Nephron progenitor cell (in vitro differentiated cells): ENCODE measurements around the gene DOK7.
A peak's percentile ranks its signal among the peaks of the same experiment; 100 is the strongest.

Source experiments
- DNase-seq: peaks from one replicate; pipeline ENCODE4 v3.0.0; 2021
- H3K27ac Mint-ChIP-seq: 2 replicates; pipeline ENCODE4 v1.8.0; 2021; ENCODE audit warnings: mild to moderate bottlenecking, moderate library complexity, mixed read lengths
- H3K27me3 Mint-ChIP-seq: 2 replicates; pipeline ENCODE4 v1.8.0; 2021; ENCODE audit warnings: mild to moderate bottlenecking, low read depth, mixed read lengths; ENCODE audit not compliant: poor library complexity
- H3K36me3 Mint-ChIP-seq: 2 replicates; pipeline ENCODE4 v1.8.0; 2021; ENCODE audit warnings: low read depth, mixed read lengths
- H3K4me1 Mint-ChIP-seq: 2 replicates; pipeline ENCODE4 v1.8.0; 2021; ENCODE audit warnings: mixed read lengths
- H3K4me3 Mint-ChIP-seq: 2 replicates; pipeline ENCODE4 v1.8.0; 2021; ENCODE audit warnings: mild to moderate bottlenecking, moderate library complexity, mixed read lengths
- H3K9me3 Mint-ChIP-seq: 2 replicates; pipeline ENCODE4 v1.8.0; 2021; ENCODE audit warnings: mild to moderate bottlenecking, moderate library complexity, mixed read lengths
- TF ChIP-seq, protein P1 (sequence below): fragments of 200-600 bp; sonication (generic); IDR thresholded peaks from 2 replicates; pipeline ENCODE4 v1.5.0; 2021; ENCODE audit warnings: antibody characterized with exemption

DOK7 gene

DNA sequence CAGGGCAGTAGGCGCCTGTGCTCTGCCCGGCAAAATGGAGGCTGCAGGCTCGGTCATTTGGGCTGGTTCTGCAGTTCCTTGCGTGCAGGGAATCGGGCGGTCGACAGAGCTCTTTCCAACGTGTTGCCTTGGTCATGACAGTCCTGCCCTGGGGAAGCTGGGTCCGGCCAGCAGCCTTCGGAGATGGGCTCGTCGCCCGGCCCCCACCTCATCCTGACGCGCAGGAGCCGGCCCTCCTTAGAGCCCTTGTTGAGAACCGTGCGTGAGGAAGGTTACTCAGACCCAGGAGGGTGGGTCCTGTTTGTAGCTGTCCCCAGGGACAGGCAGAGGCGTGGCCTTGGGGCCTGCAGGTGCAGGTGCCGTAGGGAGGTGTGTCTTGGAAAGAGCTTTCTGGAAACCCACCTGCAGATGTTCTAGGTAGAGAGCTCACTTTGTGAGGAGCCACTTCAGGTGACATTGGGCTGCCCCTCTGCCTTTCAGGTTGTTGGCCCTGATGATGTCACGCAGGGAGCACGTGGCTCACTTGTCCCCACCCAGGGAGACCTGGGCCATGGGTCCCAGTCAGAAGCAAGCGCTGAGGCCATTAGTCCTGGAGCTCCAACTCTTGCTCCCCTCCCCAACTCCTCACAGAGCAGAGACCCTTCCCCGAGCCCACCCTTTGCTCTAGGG, 36.5 kb upstream of the DOK7 start:
- peaks cover 21% of the 10 kb centered on the region for H3K36me3 Mint-ChIP-seq

DNA sequence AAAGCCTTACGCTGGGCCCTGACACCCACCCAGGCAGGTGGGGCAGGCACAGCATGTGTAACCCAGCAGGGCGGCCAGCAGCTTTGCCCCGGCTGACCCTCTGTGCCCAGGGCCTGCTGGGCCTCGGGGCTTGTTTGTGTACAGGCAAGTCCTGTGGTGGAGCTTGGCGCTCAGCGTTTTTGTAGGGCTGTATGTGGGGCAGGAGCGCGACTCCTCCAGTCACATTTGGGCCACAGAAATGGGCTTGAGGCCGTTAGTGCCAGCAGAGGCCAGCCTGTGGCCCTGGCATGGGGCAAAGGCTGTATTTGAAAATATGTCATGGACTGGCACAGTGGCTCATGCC, 36.0 kb upstream of the DOK7 start:
- Mint-ChIP-seq H3K4me3 (no peak overlapping the region), H3K27me3 (no peaks in the 10 kb centered on the region), H3K4me1 (peaks cover 6% of the 10 kb centered on the region), H3K27ac (no peak overlapping the region), H3K9me3 (no peaks in the 10 kb centered on the region), H3K36me3 (peaks cover 21% of the 10 kb centered on the region)
- no peak for DNase-seq
- TF ChIP-seq, protein P1, sequence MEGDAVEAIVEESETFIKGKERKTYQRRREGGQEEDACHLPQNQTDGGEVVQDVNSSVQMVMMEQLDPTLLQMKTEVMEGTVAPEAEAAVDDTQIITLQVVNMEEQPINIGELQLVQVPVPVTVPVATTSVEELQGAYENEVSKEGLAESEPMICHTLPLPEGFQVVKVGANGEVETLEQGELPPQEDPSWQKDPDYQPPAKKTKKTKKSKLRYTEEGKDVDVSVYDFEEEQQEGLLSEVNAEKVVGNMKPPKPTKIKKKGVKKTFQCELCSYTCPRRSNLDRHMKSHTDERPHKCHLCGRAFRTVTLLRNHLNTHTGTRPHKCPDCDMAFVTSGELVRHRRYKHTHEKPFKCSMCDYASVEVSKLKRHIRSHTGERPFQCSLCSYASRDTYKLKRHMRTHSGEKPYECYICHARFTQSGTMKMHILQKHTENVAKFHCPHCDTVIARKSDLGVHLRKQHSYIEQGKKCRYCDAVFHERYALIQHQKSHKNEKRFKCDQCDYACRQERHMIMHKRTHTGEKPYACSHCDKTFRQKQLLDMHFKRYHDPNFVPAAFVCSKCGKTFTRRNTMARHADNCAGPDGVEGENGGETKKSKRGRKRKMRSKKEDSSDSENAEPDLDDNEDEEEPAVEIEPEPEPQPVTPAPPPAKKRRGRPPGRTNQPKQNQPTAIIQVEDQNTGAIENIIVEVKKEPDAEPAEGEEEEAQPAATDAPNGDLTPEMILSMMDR, result no peak

More for the DNA sequence above, 36.5 kb upstream of the DOK7 start:
- Mint-ChIP-seq H3K4me1 (peaks cover 9% of the 10 kb centered on the region), H3K27me3 (no peaks in the 10 kb centered on the region), H3K9me3 (no peaks in the 10 kb centered on the region), H3K4me3 (no peak overlapping the region), H3K27ac (no peak overlapping the region)
- DNase-seq, result no peak
- TF ChIP-seq, protein P1, result no peak

DNA sequence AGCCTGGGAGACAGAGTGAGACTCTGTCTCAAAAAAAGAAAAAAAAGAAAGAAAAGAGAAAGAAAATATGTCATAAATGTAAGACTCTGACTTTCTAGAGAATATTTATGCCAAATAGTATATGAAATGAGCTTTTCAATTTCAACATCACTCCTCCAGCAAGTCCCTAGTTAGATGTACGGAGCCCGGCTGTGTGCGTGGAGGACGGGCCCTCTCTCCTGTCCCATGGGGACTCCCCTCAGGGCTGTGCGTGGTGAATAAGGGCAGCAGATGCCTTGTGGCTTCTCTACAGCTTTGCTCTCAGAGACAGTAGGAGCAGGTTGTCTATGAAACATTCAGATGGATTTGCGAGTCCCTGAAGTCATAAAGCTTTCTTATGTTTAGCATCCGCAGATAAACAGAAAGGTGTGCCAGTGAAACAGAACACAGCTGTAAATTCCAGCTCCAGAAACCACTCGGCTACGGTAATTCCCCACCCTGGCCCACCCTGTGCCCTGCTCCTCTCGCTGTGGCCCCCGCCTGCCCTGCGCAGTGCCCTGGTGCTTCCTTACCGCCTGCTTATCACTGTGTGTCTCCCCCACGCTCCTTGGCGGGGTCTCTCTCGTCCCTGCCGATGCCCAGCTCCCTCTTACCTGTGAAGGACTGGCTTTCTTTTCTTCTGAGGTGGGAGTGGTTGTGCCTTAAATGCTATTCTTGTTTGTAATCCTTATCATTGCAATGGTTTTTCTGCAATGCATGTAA, 35.2 kb upstream of the DOK7 start:
- peak overlapping the region; percentile 39 for H3K27ac Mint-ChIP-seq
- H3K4me1 Mint-ChIP-seq, result peaks cover 6% of the 10 kb centered on the region
- no peaks in the 10 kb centered on the region for H3K27me3 Mint-ChIP-seq
- TF ChIP-seq, protein P1, result no peak
- H3K36me3 Mint-ChIP-seq, result peaks cover 21% of the 10 kb centered on the region
- no peak for DNase-seq
- no peaks in the 10 kb centered on the region for H3K9me3 Mint-ChIP-seq
- H3K4me3 Mint-ChIP-seq, result no peak overlapping the region

DNA sequence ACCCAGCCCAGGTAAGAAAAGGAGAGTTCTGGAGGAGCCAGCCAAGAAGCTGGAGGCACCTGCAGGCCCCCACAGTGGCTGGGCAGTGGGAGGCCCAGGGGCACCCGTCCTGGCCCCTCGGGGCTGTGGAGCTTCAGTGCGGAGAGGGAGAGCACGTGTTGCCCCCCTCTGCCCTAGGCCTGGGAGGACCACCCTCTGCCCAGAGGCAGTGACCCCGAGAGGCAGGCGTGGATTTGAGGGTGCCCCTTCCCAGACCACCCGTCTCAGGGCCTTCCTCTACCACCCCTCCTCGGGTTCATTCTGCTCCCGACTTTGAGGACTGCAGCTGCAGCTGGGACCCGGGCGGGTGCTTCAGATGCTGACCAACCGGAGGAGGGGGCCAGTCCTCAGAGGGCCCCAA, 33.5 kb upstream of the DOK7 start:
- TF ChIP-seq, protein P1, result no peak
- H3K4me1 Mint-ChIP-seq, result peaks cover 11% of the 10 kb centered on the region

DNA sequence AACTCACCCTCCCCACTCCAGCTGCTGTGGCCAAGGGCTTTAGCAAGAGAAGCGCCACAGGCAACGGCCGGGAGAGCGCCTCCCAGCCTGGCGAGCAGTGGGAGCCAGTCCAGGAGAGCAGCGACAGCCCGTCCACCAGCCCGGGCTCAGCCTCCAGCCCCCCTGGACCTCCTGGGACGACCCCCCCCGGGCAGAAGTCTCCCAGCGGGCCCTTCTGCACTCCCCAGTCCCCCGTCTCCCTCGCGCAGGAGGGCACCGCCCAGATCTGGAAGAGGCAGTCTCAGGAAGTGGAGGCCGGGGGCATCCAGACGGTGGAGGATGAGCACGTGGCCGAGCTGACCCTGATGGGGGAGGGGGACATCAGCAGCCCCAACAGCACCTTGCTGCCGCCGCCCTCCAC, 32.6 kb upstream of the DOK7 start:
- peaks cover 15% of the 10 kb centered on the region for H3K36me3 Mint-ChIP-seq
- no peaks in the 10 kb centered on the region for H3K27me3 Mint-ChIP-seq
- no peak overlapping the region for H3K27ac Mint-ChIP-seq
- H3K4me3 Mint-ChIP-seq, result no peak overlapping the region
- H3K9me3 Mint-ChIP-seq, result no peaks in the 10 kb centered on the region
- TF ChIP-seq, protein P1, result no peak
- H3K4me1 Mint-ChIP-seq, result peaks cover 12% of the 10 kb centered on the region
- no peak for DNase-seq

More for the DNA sequence above, 33.5 kb upstream of the DOK7 start:
- no peak for DNase-seq
- no peak overlapping the region for H3K27ac Mint-ChIP-seq
- H3K27me3 Mint-ChIP-seq, result no peaks in the 10 kb centered on the region
- H3K4me3 Mint-ChIP-seq, result no peak overlapping the region
- H3K9me3 Mint-ChIP-seq, result no peaks in the 10 kb centered on the region
- H3K36me3 Mint-ChIP-seq, result peaks cover 15% of the 10 kb centered on the region
